Measurements from ENCODE around the gene APOB.

APOB gene

GRCh38 chr2:21024198-21024597 lies 19.7 kb downstream of the APOB start:
- TF ChIP-seq CTCF (IDR thresholded peaks at IDR 0.05; ENCODE audit: insufficient read depth, low read length, missing control alignments): no peak
- POLR2A ChIA-PET: no interaction called here
- no peak for DNase-seq (ENCODE audit: low read depth, low spot score)
- CTCF ChIA-PET: interaction anchor here (1.8 kb wide), 2 partner anchors 19 to 363 kb away, joined by 4 to 8 read pairs; partner anchors contain the start of gene APOB
- H3K4me3 ChIP-seq (ENCODE audit: low read depth, low read length): no peak overlapping the region

- H3K4me3 ChIP-seq (ENCODE audit: low read depth, low read length): no peak overlapping the region
- ChIA-PET CTCF (interaction anchor here (1.8 kb wide), 2 partner anchors 20 to 362 kb away, joined by 4 to 8 read pairs; partner anchors contain the start of gene APOB), POLR2A (no interaction called here)
- no peak for DNase-seq (ENCODE audit: low read depth, low spot score)
- TF ChIP-seq CTCF (IDR thresholded peaks at IDR 0.05; ENCODE audit: insufficient read depth, low read length, missing control alignments): no peak
Observed at GRCh38 chr2:21023419-21024181, 20.3 kb downstream of the APOB start.

DNA sequence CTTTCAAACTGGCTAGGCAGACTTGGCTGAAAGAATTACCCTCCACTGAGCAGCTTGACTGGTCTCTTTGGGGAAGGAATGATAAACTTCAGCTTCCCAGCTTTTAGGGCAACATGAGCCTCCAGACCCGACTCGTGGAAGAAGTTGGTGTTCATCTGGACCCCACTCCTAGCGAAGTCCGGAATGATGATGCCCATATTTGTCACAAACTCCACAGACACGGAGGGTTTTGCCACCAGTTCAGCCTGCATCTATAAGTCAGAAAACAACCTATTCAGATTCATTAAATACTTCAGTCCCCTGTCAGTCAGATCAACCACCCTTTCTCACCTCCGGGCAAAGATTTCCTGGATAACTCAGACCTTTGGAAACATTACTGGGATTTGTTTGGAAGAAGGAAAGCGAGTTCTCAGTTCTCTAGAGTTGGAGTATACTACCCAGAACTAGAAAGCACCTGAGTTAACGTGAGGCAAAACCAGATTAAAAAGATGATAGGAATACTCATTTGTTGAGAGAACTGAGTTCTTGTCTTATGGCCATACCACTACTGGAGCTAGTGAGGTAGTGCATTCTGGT lies 21.0 kb downstream of the APOB start:
- POLR2A ChIA-PET: no interaction called here
- no peak overlapping the region for H3K4me3 ChIP-seq (ENCODE audit: low read depth, low read length)
- no peak for TF ChIP-seq CTCF (IDR thresholded peaks at IDR 0.05; ENCODE audit: insufficient read depth, low read length, missing control alignments)
- no peak for DNase-seq (ENCODE audit: low read depth, low spot score)
- CTCF ChIA-PET: interaction anchor here (1.8 kb wide), 1 partner anchor 21 kb away, joined by 4 read pairs; the partner anchor contains the start of gene APOB

GRCh38 chr2:21021430-21021829 lies 22.4 kb downstream of the APOB start:
- ChIA-PET CTCF (no interaction called here), POLR2A (no interaction called here)
- no peak overlapping the region for H3K4me3 ChIP-seq (ENCODE audit: low read depth, low read length)
- DNase-seq (ENCODE audit: low read depth, low spot score): no peak
- no peak for TF ChIP-seq CTCF (IDR thresholded peaks at IDR 0.05; ENCODE audit: insufficient read depth, low read length, missing control alignments)

DNA sequence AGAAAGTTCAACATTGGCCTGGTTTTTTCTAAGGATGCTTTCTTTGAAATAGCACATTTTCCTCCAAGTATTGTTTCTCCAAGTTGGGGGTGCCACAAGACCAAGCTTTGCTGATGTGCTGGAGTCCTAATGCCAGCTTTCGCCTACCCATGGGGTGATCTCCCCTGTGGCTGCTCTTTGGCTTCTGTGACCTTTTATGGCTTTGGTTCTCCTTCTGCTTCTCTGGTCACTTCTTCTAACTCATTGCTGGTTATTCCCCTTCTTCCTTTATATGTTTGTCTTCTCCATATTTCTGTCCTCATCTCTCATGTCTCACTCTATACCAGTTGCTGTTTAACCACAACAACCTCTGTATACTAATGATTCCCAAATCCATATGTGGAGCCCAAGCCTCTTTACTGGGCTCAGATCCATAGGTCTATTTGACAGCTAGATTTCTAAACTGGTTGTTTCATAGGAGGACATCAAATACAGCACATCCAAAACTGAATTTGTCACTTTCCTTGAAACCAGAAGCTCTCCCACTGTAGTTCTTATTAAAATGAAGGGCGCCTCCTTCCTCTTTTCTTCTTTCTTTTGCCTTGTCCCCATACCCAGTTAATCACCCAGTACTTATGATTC lies 23.1 kb downstream of the APOB start:
- ChIA-PET CTCF (no interaction called here), POLR2A (no interaction called here)
- no peak overlapping the region for H3K4me3 ChIP-seq (ENCODE audit: low read depth, low read length)
- TF ChIP-seq CTCF (IDR thresholded peaks at IDR 0.05; ENCODE audit: insufficient read depth, low read length, missing control alignments): no peak
- DNase-seq (ENCODE audit: low read depth, low spot score): no peak

- CTCF ChIA-PET: no interaction called here
- no peak for DNase-seq (ENCODE audit: low read depth, low spot score)
- H3K4me3 ChIP-seq (ENCODE audit: low read depth, low read length): no peak overlapping the region
- POLR2A ChIA-PET: no interaction called here
- no peak for TF ChIP-seq CTCF (IDR thresholded peaks at IDR 0.05; ENCODE audit: insufficient read depth, low read length, missing control alignments)
Observed at GRCh38 chr2:21020031-21020667, 23.7 kb downstream of the APOB start.
